Measurements from ENCODE around the gene KCNIP1.

Gene KCNIP1

DNA sequence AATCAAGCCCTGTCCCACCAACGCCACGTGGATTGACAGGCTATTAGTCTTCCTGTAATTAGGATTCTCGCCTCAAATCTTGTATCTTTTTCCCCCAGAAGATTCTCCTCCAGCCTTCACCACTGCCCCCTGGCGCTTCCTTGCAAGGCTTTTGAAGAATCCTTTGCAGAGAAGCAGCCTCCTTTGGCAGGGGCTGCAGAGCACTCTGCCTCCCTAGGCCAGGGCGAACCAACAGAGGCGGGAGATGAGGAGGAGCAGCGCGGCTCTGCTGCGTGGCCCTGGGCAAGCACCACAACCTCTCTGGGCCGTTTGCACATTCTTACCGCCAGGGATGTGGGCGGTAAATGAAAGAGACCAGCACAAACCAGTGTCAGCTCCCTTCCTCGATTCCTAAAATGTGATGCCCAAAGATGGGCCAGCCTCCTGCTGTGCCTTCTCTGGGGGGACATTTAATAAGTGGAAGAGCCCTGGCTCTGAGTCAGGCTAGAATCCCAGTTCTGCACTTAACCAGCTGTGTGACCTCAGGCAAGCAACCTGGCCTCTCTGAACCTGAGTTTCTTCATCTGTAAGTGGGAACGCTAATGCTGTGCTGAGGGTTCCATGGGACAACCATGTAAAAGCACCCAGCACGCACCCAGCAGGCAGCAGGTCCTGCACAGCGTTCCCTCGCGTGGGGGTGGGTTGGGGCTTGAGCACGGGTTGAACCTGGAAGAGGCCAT, 128.6 kb downstream of the KCNIP1 start:
- POLR2A ChIA-PET, result no interaction called here
- H3K36me3 ChIP-seq (ENCODE audit: control insufficient read depth in 2 of 2, insufficient read depth in 1 of 2, low read length in 2 of 2), result no peaks in the 10 kb centered on the region
- H3K27ac ChIP-seq (ENCODE audit: extremely low read depth, low read depth, low read length), result no peak overlapping the region
- CTCF ChIA-PET, result interaction anchor here (0.6 to 3.7 kb wide), 24 partner anchors 8 to 710 kb away, joined by 3 to 47 read pairs (median 5); no protein-coding TSS in a partner anchor
- peak overlapping the region; percentile 31; the same call in 1 of the 2 replicates for H3K4me3 ChIP-seq (ENCODE audit: low read depth, low read length)
- no peaks in the 10 kb centered on the region for H3K9me3 ChIP-seq (ENCODE audit: control insufficient read depth, insufficient read depth, low read depth, low read length)
- TF ChIP-seq, protein P1, sequence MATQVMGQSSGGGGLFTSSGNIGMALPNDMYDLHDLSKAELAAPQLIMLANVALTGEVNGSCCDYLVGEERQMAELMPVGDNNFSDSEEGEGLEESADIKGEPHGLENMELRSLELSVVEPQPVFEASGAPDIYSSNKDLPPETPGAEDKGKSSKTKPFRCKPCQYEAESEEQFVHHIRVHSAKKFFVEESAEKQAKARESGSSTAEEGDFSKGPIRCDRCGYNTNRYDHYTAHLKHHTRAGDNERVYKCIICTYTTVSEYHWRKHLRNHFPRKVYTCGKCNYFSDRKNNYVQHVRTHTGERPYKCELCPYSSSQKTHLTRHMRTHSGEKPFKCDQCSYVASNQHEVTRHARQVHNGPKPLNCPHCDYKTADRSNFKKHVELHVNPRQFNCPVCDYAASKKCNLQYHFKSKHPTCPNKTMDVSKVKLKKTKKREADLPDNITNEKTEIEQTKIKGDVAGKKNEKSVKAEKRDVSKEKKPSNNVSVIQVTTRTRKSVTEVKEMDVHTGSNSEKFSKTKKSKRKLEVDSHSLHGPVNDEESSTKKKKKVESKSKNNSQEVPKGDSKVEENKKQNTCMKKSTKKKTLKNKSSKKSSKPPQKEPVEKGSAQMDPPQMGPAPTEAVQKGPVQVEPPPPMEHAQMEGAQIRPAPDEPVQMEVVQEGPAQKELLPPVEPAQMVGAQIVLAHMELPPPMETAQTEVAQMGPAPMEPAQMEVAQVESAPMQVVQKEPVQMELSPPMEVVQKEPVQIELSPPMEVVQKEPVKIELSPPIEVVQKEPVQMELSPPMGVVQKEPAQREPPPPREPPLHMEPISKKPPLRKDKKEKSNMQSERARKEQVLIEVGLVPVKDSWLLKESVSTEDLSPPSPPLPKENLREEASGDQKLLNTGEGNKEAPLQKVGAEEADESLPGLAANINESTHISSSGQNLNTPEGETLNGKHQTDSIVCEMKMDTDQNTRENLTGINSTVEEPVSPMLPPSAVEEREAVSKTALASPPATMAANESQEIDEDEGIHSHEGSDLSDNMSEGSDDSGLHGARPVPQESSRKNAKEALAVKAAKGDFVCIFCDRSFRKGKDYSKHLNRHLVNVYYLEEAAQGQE (tag by site-specific recombination; IDR thresholded peaks at IDR 0.05), result no peak
- TF ChIP-seq, protein P2, sequence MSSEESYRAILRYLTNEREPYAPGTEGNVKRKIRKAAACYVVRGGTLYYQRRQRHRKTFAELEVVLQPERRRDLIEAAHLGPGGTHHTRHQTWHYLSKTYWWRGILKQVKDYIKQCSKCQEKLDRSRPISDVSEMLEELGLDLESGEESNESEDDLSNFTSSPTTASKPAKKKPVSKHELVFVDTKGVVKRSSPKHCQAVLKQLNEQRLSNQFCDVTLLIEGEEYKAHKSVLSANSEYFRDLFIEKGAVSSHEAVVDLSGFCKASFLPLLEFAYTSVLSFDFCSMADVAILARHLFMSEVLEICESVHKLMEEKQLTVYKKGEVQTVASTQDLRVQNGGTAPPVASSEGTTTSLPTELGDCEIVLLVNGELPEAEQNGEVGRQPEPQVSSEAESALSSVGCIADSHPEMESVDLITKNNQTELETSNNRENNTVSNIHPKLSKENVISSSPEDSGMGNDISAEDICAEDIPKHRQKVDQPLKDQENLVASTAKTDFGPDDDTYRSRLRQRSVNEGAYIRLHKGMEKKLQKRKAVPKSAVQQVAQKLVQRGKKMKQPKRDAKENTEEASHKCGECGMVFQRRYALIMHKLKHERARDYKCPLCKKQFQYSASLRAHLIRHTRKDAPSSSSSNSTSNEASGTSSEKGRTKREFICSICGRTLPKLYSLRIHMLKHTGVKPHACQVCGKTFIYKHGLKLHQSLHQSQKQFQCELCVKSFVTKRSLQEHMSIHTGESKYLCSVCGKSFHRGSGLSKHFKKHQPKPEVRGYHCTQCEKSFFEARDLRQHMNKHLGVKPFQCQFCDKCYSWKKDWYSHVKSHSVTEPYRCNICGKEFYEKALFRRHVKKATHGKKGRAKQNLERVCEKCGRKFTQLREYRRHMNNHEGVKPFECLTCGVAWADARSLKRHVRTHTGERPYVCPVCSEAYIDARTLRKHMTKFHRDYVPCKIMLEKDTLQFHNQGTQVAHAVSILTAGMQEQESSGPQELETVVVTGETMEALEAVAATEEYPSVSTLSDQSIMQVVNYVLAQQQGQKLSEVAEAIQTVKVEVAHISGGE (tag by site-specific recombination; conservative IDR thresholded peaks at IDR 0.05; ENCODE audit: low read depth), result 0 out of 2 replicates have a peak, but pooled peaks have one; percentile 9
- TF ChIP-seq ZNF624 (tag by site-specific recombination; IDR thresholded peaks at IDR 0.05) (no peak), ZNF239 (tag by site-specific recombination; IDR thresholded peaks at IDR 0.05) (no peak), ZNF223 (tag by site-specific recombination; IDR thresholded peaks at IDR 0.05) (no peak), ZNF768 (tag by site-specific recombination; IDR thresholded peaks at IDR 0.05) (peak; percentile 92), ZNF791 (tag by site-specific recombination; IDR thresholded peaks at IDR 0.05) (no peak), ZIC2 (tag by site-specific recombination; IDR thresholded peaks at IDR 0.05) (peak; percentile 18; the same call in 1 of the 2 replicates), GLIS2 (tag by site-specific recombination; IDR thresholded peaks at IDR 0.05) (0 out of 2 replicates have a peak, but pooled peaks have one; percentile 61), YY1 (tag by site-specific recombination; IDR thresholded peaks at IDR 0.05) (no peak)
- TF ChIP-seq, protein P3, sequence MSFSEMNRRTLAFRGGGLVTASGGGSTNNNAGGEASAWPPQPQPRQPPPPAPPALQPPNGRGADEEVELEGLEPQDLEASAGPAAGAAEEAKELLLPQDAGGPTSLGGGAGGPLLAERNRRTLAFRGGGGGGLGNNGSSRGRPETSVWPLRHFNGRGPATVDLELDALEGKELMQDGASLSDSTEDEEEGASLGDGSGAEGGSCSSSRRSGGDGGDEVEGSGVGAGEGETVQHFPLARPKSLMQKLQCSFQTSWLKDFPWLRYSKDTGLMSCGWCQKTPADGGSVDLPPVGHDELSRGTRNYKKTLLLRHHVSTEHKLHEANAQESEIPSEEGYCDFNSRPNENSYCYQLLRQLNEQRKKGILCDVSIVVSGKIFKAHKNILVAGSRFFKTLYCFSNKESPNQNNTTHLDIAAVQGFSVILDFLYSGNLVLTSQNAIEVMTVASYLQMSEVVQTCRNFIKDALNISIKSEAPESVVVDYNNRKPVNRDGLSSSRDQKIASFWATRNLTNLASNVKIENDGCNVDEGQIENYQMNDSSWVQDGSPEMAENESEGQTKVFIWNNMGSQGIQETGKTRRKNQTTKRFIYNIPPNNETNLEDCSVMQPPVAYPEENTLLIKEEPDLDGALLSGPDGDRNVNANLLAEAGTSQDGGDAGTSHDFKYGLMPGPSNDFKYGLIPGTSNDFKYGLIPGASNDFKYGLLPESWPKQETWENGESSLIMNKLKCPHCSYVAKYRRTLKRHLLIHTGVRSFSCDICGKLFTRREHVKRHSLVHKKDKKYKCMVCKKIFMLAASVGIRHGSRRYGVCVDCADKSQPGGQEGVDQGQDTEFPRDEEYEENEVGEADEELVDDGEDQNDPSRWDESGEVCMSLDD (tag by site-specific recombination; IDR thresholded peaks at IDR 0.05), result no peak
- TF ChIP-seq, protein P4, sequence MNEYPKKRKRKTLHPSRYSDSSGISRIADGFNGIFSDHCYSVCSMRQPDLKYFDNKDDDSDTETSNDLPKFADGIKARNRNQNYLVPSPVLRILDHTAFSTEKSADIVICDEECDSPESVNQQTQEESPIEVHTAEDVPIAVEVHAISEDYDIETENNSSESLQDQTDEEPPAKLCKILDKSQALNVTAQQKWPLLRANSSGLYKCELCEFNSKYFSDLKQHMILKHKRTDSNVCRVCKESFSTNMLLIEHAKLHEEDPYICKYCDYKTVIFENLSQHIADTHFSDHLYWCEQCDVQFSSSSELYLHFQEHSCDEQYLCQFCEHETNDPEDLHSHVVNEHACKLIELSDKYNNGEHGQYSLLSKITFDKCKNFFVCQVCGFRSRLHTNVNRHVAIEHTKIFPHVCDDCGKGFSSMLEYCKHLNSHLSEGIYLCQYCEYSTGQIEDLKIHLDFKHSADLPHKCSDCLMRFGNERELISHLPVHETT (tag by site-specific recombination; IDR thresholded peaks at IDR 0.05), result no peak
- H3K4me1 ChIP-seq (ENCODE audit: control insufficient read depth, insufficient read depth, low read length), result peaks cover 6% of the 10 kb centered on the region

DNA sequence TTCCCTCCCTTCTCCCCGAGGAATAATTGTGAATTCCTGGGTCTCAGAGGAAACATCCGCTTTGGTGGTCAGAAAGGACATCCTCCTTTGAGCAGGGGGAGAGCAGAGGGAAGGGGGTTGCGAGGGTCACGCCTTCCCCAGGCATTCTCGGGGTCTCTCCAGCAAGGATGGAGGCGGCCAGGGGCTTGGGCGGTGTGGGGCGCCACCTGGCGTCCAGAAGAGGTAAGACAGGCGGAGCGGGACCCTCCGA, 129.1 kb downstream of the KCNIP1 start:
- no peak overlapping the region for H3K27ac ChIP-seq (ENCODE audit: extremely low read depth, low read depth, low read length)
- ChIA-PET POLR2A (no interaction called here), CTCF (interaction anchor here (0.6 to 3.7 kb wide), 30 partner anchors 9 to 709 kb away, joined by 3 to 47 read pairs (median 5); no protein-coding TSS in a partner anchor)
- peaks cover 6% of the 10 kb centered on the region for H3K4me1 ChIP-seq (ENCODE audit: control insufficient read depth, insufficient read depth, low read length)
- no peaks in the 10 kb centered on the region for H3K9me3 ChIP-seq (ENCODE audit: control insufficient read depth, insufficient read depth, low read depth, low read length)
- no peaks in the 10 kb centered on the region for H3K36me3 ChIP-seq (ENCODE audit: control insufficient read depth in 2 of 2, insufficient read depth in 1 of 2, low read length in 2 of 2)
- H3K4me3 ChIP-seq (ENCODE audit: low read depth, low read length), result peak overlapping the region; percentile 31
- peak; percentile 75; the same call in 1 of the 2 replicates for TF ChIP-seq ZXDB (tag by site-specific recombination; IDR thresholded peaks at IDR 0.05)
- TF ChIP-seq, protein P5, sequence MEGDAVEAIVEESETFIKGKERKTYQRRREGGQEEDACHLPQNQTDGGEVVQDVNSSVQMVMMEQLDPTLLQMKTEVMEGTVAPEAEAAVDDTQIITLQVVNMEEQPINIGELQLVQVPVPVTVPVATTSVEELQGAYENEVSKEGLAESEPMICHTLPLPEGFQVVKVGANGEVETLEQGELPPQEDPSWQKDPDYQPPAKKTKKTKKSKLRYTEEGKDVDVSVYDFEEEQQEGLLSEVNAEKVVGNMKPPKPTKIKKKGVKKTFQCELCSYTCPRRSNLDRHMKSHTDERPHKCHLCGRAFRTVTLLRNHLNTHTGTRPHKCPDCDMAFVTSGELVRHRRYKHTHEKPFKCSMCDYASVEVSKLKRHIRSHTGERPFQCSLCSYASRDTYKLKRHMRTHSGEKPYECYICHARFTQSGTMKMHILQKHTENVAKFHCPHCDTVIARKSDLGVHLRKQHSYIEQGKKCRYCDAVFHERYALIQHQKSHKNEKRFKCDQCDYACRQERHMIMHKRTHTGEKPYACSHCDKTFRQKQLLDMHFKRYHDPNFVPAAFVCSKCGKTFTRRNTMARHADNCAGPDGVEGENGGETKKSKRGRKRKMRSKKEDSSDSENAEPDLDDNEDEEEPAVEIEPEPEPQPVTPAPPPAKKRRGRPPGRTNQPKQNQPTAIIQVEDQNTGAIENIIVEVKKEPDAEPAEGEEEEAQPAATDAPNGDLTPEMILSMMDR (tag by site-specific recombination; IDR thresholded peaks at IDR 0.05), result peak; percentile 97
- no peak for TF ChIP-seq ZNF394 (tag by site-specific recombination; IDR thresholded peaks at IDR 0.05; ENCODE audit: borderline replicate concordance)
- TF ChIP-seq RBAK (tag by site-specific recombination; IDR thresholded peaks at IDR 0.05), result no peak
- peak; percentile 67 for TF ChIP-seq ZNF654 (tag by site-specific recombination; IDR thresholded peaks at IDR 0.05; ENCODE audit: low read depth)
- TF ChIP-seq, protein P3 (tag by site-specific recombination; IDR thresholded peaks at IDR 0.05), result no peak; the same call in 1 of the 2 replicates
- TF ChIP-seq ZFP37 (tag by site-specific recombination; IDR thresholded peaks at IDR 0.05), result 0 out of 2 replicates have a peak, but pooled peaks have one; percentile 34

Measured in HEK293 (cell line).